ENCODE measurements around the gene PRKAG2.

- TF ChIP-seq CTCF (IDR thresholded peaks at IDR 0.05) (no peak), POLR2A (IDR thresholded peaks at IDR 0.05) (no peak)
Measured at GRCh38 chr7:151829707-151830106, 47.2 kb downstream of the PRKAG2 start.

Measured in Peyer's patch (tissue), 4 donors.